ENCODE data around the gene TNK1.
A peak's percentile ranks its signal among the peaks of the same experiment; 100 is the strongest.

The TNK1 gene

GRCh38 chr17:7426203-7426863 is 45.4 kb downstream of the TNK1 start:
- Mint-ChIP-seq H3K4me1 (no peaks in the 10 kb centered on the region), H3K27ac (no peak overlapping the region), H3K36me3 (no peaks in the 10 kb centered on the region), H3K9me3 (no peaks in the 10 kb centered on the region), H3K27me3 (no peaks in the 10 kb centered on the region), H3K4me3 (no peak overlapping the region)
- no peak for ATAC-seq

GRCh38 chr17:7426896-7427489 is 46.1 kb downstream of the TNK1 start:
- no peaks in the 10 kb centered on the region for H3K9me3 Mint-ChIP-seq
- no peak for ATAC-seq
- no peak overlapping the region for H3K27ac Mint-ChIP-seq
- no peaks in the 10 kb centered on the region for H3K36me3 Mint-ChIP-seq
- H3K27me3 Mint-ChIP-seq = no peaks in the 10 kb centered on the region
- H3K4me3 Mint-ChIP-seq = no peak overlapping the region
- no peaks in the 10 kb centered on the region for H3K4me1 Mint-ChIP-seq

- H3K4me3 Mint-ChIP-seq = no peak overlapping the region
- ATAC-seq = no peak
- no peaks in the 10 kb centered on the region for H3K9me3 Mint-ChIP-seq
- H3K36me3 Mint-ChIP-seq = no peaks in the 10 kb centered on the region
- no peaks in the 10 kb centered on the region for H3K27me3 Mint-ChIP-seq
- no peak overlapping the region for H3K27ac Mint-ChIP-seq
- H3K4me1 Mint-ChIP-seq = no peaks in the 10 kb centered on the region
Measured at GRCh38 chr17:7427549-7427948, 46.7 kb downstream of the TNK1 start.

- no peak within 1 kb of the TSS for H3K27ac Mint-ChIP-seq
- no peaks in the 10 kb centered on the region for H3K4me1 Mint-ChIP-seq
- no peak for ATAC-seq
- no peaks in the 10 kb centered on the region for H3K9me3 Mint-ChIP-seq
- H3K36me3 Mint-ChIP-seq = no peaks in the 10 kb centered on the region
- H3K27me3 Mint-ChIP-seq = no peaks in the 10 kb centered on the region
- no peak within 1 kb of the TSS for H3K4me3 Mint-ChIP-seq
Measured at GRCh38 chr17:7428557-7428956, 47.7 kb downstream of the TNK1 start, which contains the start of gene SPEM3. SPEM3 (plus strand) TSS chr17:7428857; CDS start chr17:7428903, 46 bp downstream.

- Mint-ChIP-seq H3K9me3 (no peaks in the 10 kb centered on the region), H3K36me3 (no peaks in the 10 kb centered on the region), H3K27ac (no peak overlapping the region), H3K27me3 (no peaks in the 10 kb centered on the region), H3K4me1 (no peaks in the 10 kb centered on the region), H3K4me3 (no peak overlapping the region)
- peak; percentile 15 for ATAC-seq
Measured at GRCh38 chr17:7429722-7430121, 48.8 kb downstream of the TNK1 start.

- Mint-ChIP-seq H3K9me3 (no peaks in the 10 kb centered on the region), H3K4me3 (no peak overlapping the region), H3K27ac (no peak overlapping the region), H3K4me1 (peaks cover 5% of the 10 kb centered on the region), H3K36me3 (no peaks in the 10 kb centered on the region), H3K27me3 (no peaks in the 10 kb centered on the region)
- ATAC-seq = no peak
Measured at GRCh38 chr17:7431231-7431630, 50.3 kb downstream of the TNK1 start.

- peaks cover 6% of the 10 kb centered on the region for H3K36me3 Mint-ChIP-seq
- no peak overlapping the region for H3K4me3 Mint-ChIP-seq
- H3K9me3 Mint-ChIP-seq = no peaks in the 10 kb centered on the region
Measured at GRCh38 chr17:7432296-7432695, 51.4 kb downstream of the TNK1 start.

GRCh38 chr17:7435676-7436555 is 55.0 kb downstream of the TNK1 start:
- H3K4me1 Mint-ChIP-seq = peaks cover 43% of the 10 kb centered on the region
- peaks cover 21% of the 10 kb centered on the region for H3K36me3 Mint-ChIP-seq
- no peaks in the 10 kb centered on the region for H3K9me3 Mint-ChIP-seq
- peaks cover 32% of the 10 kb centered on the region for H3K27me3 Mint-ChIP-seq
- peak overlapping the region; percentile 90 for H3K4me3 Mint-ChIP-seq
- ATAC-seq = peak; percentile 37
- H3K27ac Mint-ChIP-seq = peak overlapping the region; percentile 81

More at GRCh38 chr17:7432296-7432695, 51.4 kb downstream of the TNK1 start:
- Mint-ChIP-seq H3K27me3 (no peaks in the 10 kb centered on the region), H3K27ac (no peak overlapping the region), H3K4me1 (peaks cover 13% of the 10 kb centered on the region)
- ATAC-seq = no peak

- H3K9me3 Mint-ChIP-seq = no peaks in the 10 kb centered on the region
- H3K36me3 Mint-ChIP-seq = peaks cover 21% of the 10 kb centered on the region
- peaks cover 43% of the 10 kb centered on the region for H3K4me1 Mint-ChIP-seq
- H3K4me3 Mint-ChIP-seq = peak overlapping the region; percentile 90
- H3K27me3 Mint-ChIP-seq = peaks cover 36% of the 10 kb centered on the region
- peak; percentile 68 for ATAC-seq
- H3K27ac Mint-ChIP-seq = peak overlapping the region; percentile 81
Measured at GRCh38 chr17:7436556-7437368, 55.9 kb downstream of the TNK1 start.

- Mint-ChIP-seq H3K4me3 (peak overlapping the region; percentile 90), H3K9me3 (no peaks in the 10 kb centered on the region), H3K27me3 (peaks cover 43% of the 10 kb centered on the region), H3K36me3 (peaks cover 21% of the 10 kb centered on the region), H3K27ac (no peak overlapping the region), H3K4me1 (peaks cover 43% of the 10 kb centered on the region)
- no peak for ATAC-seq
Measured at GRCh38 chr17:7437369-7437863, 56.5 kb downstream of the TNK1 start.

GRCh38 chr17:7437950-7438614 is 57.2 kb downstream of the TNK1 start:
- Mint-ChIP-seq H3K36me3 (peaks cover 21% of the 10 kb centered on the region), H3K27ac (no peak overlapping the region), H3K4me3 (peak overlapping the region; percentile 59), H3K9me3 (no peaks in the 10 kb centered on the region), H3K27me3 (peaks cover 49% of the 10 kb centered on the region), H3K4me1 (peaks cover 43% of the 10 kb centered on the region)
- no peak for ATAC-seq

- H3K4me3 Mint-ChIP-seq = peak overlapping the region; percentile 59
- peaks cover 57% of the 10 kb centered on the region for H3K27me3 Mint-ChIP-seq
- H3K9me3 Mint-ChIP-seq = no peaks in the 10 kb centered on the region
- H3K36me3 Mint-ChIP-seq = peaks cover 21% of the 10 kb centered on the region
- no peak overlapping the region for H3K27ac Mint-ChIP-seq
- ATAC-seq = no peak
- H3K4me1 Mint-ChIP-seq = peaks cover 43% of the 10 kb centered on the region
Measured at GRCh38 chr17:7438656-7439460, 58.0 kb downstream of the TNK1 start.
